OCI-LY1 (cell line): ENCODE measurements around the gene CYB5R4.

Source experiments
- H2AFZ ChIP-seq: fragments of 200-600 bp; sonication (generic), shearing (Covaris generic); 2 replicates; pipeline ENCODE4 v1.6.0; 2014; ENCODE audit warnings: antibody characterized with exemption, mild to moderate bottlenecking, low read length
- H3F3A ChIP-seq: fragments of 200-600 bp; sonication (generic), shearing (Covaris generic); 2 replicates; pipeline ENCODE4 v1.6.0; 2014; ENCODE audit warnings: mild to moderate bottlenecking, antibody characterized with exemption, low read length, moderate library complexity; ENCODE audit not compliant: insufficient read depth
- H3K27ac ChIP-seq: fragments of 200-600 bp; sonication (generic); 2 replicates; pipeline ENCODE4 v1.5.1; 2014; ENCODE audit warnings: low read length, mixed run types, mild to moderate bottlenecking, low read depth; ENCODE audit not compliant: poor library complexity, severe bottlenecking
- H3K27me3 ChIP-seq: fragments of 200-600 bp; sonication (generic); 2 replicates; pipeline ENCODE4 v1.6.0; 2014; ENCODE audit warnings: antibody characterized with exemption, mild to moderate bottlenecking, low read length, moderate library complexity; ENCODE audit not compliant: insufficient read depth
- H3K36me3 ChIP-seq: fragments of 200-600 bp; sonication (generic); 2 replicates; pipeline ENCODE4 v1.6.1; 2014; ENCODE audit warnings: mild to moderate bottlenecking, antibody characterized with exemption, low read length, moderate library complexity, mixed read lengths; ENCODE audit not compliant: insufficient read depth
- H3K4me1 ChIP-seq: fragments of 200-600 bp; sonication (generic); 2 replicates; pipeline ENCODE4 v1.5.1; 2014; ENCODE audit warnings: mild to moderate bottlenecking, low read length, moderate library complexity; ENCODE audit not compliant: insufficient read depth, severe bottlenecking
- H3K4me2 ChIP-seq: fragments of 200-600 bp; sonication (generic), shearing (Covaris generic); 2 replicates; pipeline ENCODE4 v1.6.1; 2014; ENCODE audit warnings: low read length
- H3K4me3 ChIP-seq: fragments of 200-600 bp; sonication (generic); 2 replicates; pipeline ENCODE4 v1.5.1; 2014; ENCODE audit warnings: low read length, low read depth, mild to moderate bottlenecking, mixed read lengths; ENCODE audit not compliant: poor library complexity, severe bottlenecking
- H3K79me2 ChIP-seq: fragments of 200-600 bp; shearing (Covaris generic); 2 replicates; pipeline ENCODE4 v1.6.1; 2016; ENCODE audit warnings: mixed run types, low read length, mixed read lengths; ENCODE audit not compliant: insufficient read depth
- H3K9ac ChIP-seq: fragments of 200-600 bp; sonication (generic), shearing (Covaris generic); 2 replicates; pipeline ENCODE4 v1.6.1; 2014; ENCODE audit warnings: mild to moderate bottlenecking, low read length, mixed read lengths
- H3K9me2 ChIP-seq: fragments of 200-600 bp; sonication (generic), shearing (Covaris generic); 2 replicates; pipeline ENCODE4 v1.6.1; 2014; ENCODE audit warnings: low read depth, mild to moderate bottlenecking, low read length, mixed read lengths
- H3K9me3 ChIP-seq: fragments of 200-600 bp; shearing (Covaris generic); 2 replicates; pipeline ENCODE4 v1.6.1; 2014; ENCODE audit warnings: low read length, mixed read lengths
- H4K20me1 ChIP-seq: fragments of 200-600 bp; sonication (generic), shearing (Covaris generic); 2 replicates; pipeline ENCODE4 v1.6.0; 2016; ENCODE audit warnings: mild to moderate bottlenecking, low read length; ENCODE audit not compliant: insufficient read depth
- CTCF ChIP-seq: fragments of 200-600 bp; sonication (generic), shearing (Covaris generic); IDR thresholded peaks from 2 replicates; pipeline ENCODE4 v1.5.1; 2017; ENCODE audit warnings: mild to moderate bottlenecking, antibody characterized with exemption, low read length, moderate library complexity, mixed read lengths
- EZH2 ChIP-seq: fragments of 200-600 bp; sonication (generic), shearing (Covaris generic); IDR thresholded peaks from 2 replicates; pipeline ENCODE4 v1.8.0; 2017; ENCODE audit warnings: borderline replicate concordance, mixed run types, mild to moderate bottlenecking, antibody characterized with exemption, low read length, moderate library complexity, mixed read lengths

Gene CYB5R4

GRCh38 chr6:83917001-83917400, 57.5 kb downstream of the CYB5R4 start:
- TF ChIP-seq CTCF (no peak), EZH2 (no peak)
- no peaks in the 10 kb centered on the region for H3K9me3 ChIP-seq
- no peaks in the 10 kb centered on the region for H4K20me1 ChIP-seq
- H3K27ac ChIP-seq: no peak overlapping the region
- H3K79me2 ChIP-seq: no peaks in the 10 kb centered on the region
- H3F3A ChIP-seq: no peaks in the 10 kb centered on the region
- H3K9me2 ChIP-seq: no peaks in the 10 kb centered on the region
- H3K36me3 ChIP-seq: peaks cover 5% of the 10 kb centered on the region
- H2AFZ ChIP-seq: no peak overlapping the region
- H3K4me1 ChIP-seq: no peaks in the 10 kb centered on the region
- no peak overlapping the region for H3K4me3 ChIP-seq
- no peaks in the 10 kb centered on the region for H3K27me3 ChIP-seq
- no peak overlapping the region for H3K9ac ChIP-seq
- no peak overlapping the region for H3K4me2 ChIP-seq

- no peak overlapping the region for H2AFZ ChIP-seq
- H3F3A ChIP-seq: no peaks in the 10 kb centered on the region
- no peaks in the 10 kb centered on the region for H3K9me3 ChIP-seq
- H3K4me2 ChIP-seq: no peak overlapping the region
- H3K4me3 ChIP-seq: no peak overlapping the region
- peaks cover 15% of the 10 kb centered on the region for H3K36me3 ChIP-seq
- H3K27me3 ChIP-seq: no peaks in the 10 kb centered on the region
- H3K9ac ChIP-seq: no peak overlapping the region
- H3K9me2 ChIP-seq: no peaks in the 10 kb centered on the region
- no peak for TF ChIP-seq CTCF
- no peak for TF ChIP-seq EZH2
- H3K79me2 ChIP-seq: no peaks in the 10 kb centered on the region
- no peak overlapping the region for H3K27ac ChIP-seq
- H3K4me1 ChIP-seq: no peaks in the 10 kb centered on the region
- H4K20me1 ChIP-seq: no peaks in the 10 kb centered on the region
Observed at GRCh38 chr6:83920017-83920416, 60.5 kb downstream of the CYB5R4 start.

- TF ChIP-seq EZH2: no peak
- no peak for TF ChIP-seq CTCF
- Histone ChIP-seq H3K9me2 (no peaks in the 10 kb centered on the region), H3K4me1 (no peaks in the 10 kb centered on the region), H3K4me3 (no peak overlapping the region), H4K20me1 (no peaks in the 10 kb centered on the region), H3K36me3 (peaks cover 17% of the 10 kb centered on the region), H3K79me2 (no peaks in the 10 kb centered on the region), H3K27ac (no peak overlapping the region), H3K27me3 (no peaks in the 10 kb centered on the region), H3K9ac (no peak overlapping the region), H3K9me3 (no peaks in the 10 kb centered on the region), H3F3A (no peaks in the 10 kb centered on the region), H3K4me2 (no peak overlapping the region), H2AFZ (no peak overlapping the region)
Observed at GRCh38 chr6:83921315-83921714, 61.8 kb downstream of the CYB5R4 start.
